Non-pigmented ciliary epithelial cell (primary cell): ENCODE data around the gene SPATA31D1.
"Not testable (repeated sequence)": the region's sequence is repeated elsewhere in the genome, so short reads cannot be mapped to it uniquely, and the experiment has no call there.

Experiments
- DNase-seq: peaks from one replicate; pipeline ENCODE4 v3.0.0-alpha.2; 2010; ENCODE audit warnings: low read depth

Gene SPATA31D1

GRCh38 chr9:81988472-81988871 lies at the start of gene SPATA31D1:
TSS of gene SPATA31D1 (plus strand) at chr9:81988772. CDS start at chr9:81988819, 47 bp downstream.
- not testable (repeated sequence) for DNase-seq

DNA sequence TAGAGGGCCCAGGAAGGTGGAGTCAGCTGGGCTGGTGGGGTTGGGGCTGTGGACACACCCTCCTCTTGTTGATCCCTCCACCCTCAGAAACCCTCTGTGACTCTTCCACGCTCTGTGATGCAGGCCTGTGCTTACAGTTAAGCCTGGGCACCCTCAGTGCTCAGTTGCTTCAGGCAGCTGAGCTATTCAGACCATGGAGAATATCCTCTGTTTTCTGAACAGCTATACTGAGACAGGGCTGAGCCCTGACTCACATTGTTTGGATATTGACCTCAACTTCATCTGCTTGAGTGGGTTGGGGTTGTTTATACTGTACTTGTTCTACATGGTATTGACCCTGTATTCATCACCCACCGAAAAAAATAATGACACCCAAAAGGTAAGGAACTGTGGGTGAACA lies 45.2 kb upstream of the SPATA31D1 start, which contains the start of gene SPATA31D3:
SPATA31D3 (plus strand) TSS at position 108 of the 400 bp plus-strand sequence; CDS start at position 194, 86 bp downstream.
- DNase-seq: not testable (repeated sequence)

DNA sequence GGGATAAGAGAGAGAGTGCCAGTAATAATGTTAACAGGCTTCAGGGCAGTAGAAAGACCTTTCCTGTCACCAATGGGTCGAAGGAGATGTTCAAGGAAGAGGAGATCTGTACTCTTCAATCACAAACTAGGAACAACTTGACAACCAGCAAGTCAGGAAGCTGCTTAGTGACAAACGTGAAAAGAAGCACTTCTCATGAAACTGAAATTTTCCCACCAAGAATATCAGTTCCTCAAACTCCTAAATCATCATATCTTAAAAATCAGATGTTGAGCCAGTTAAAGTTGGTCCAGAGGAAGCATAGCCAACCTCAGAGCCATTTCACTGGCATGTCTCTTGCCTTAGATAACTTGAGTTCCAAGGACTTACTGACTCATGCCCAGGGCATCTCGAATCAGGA lies 39.9 kb upstream of the SPATA31D1 start:
- not testable (repeated sequence) for DNase-seq

DNA sequence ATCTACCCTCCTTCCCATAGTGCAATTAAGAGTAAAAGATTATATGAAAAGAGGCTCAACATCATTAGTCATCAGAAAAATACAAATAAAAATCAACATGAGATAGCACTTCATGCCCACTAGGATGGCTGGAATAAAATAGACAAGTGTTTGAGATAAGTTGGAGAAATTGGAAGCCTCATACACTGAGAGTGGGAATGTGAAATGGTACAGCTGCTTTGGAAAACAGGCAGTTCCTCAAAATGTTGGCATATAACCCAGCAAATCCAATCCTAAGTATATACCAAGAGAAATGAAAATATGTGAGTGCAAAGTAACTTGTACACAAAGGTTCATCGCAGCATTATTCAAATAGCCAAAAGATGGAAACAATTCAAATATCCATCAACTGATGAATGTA lies 35.5 kb upstream of the SPATA31D1 start:
- DNase-seq: no peak

DNA sequence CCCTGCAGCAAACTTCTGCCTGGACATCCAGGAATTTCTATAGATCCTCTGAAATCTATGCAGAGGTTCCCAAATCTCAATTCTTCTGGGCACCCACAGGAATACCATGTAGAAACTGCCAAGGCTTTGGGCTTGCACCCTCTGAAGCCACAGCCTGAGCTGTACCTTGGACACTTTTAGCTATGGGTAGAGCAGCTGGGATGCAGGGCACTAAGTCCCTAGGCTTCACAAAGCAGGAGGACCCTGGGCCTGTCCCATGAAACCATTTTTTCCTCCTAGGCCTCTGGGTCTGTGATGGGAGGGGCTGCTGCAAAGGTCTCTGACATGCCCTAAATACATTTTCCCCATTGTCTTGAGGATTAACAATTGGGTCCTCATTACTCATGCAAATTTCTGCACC lies 32.9 kb upstream of the SPATA31D1 start:
- no peak for DNase-seq

DNA sequence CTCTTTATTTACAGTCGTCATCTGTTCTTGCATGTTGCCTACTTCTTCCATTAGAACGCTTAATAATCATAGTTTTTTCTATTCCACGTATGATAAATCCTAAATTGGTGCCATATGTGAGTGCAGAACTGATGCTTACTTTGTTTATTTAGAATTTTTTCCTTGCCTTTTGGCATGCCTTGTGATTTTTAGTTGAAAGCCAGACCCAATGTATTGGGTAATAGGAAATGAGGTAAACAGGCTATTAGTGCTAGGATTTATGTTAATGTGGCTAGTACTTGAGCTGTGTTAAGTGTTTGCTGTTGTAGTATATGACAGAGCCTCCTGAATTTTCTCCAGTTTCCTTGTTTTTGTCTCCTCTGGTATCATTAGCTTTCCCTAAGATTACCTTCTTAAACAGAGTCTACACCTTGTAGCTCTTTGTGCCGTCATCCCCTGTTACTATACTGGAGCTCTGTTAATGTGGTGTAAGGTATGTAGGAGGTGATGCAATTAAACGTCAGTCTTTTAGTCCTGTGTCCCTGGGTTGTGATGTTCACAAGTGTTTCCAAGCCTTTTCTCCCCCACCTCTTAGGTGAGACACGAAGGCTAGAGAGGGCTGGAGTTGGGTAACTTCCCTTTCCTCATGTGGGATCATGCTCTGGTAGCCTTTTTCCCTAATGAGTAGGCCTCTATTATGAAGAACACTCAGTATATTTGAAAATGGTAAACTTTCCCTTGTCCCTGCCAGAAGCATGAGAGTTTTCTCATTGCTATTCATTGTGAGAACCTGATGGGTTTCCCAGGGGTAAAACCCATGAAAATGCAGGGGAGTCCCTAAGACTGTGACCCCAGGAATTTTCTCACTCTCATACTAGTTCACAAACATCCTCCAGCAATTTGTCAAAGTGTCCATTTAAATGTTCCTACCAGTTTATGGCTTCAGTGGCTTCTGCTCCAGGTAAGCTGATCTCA lies 24.1 kb upstream of the SPATA31D1 start:
- no peak for DNase-seq

- no peak for DNase-seq
Measured at GRCh38 chr9:81968026-81968425, 20.5 kb upstream of the SPATA31D1 start.

DNA sequence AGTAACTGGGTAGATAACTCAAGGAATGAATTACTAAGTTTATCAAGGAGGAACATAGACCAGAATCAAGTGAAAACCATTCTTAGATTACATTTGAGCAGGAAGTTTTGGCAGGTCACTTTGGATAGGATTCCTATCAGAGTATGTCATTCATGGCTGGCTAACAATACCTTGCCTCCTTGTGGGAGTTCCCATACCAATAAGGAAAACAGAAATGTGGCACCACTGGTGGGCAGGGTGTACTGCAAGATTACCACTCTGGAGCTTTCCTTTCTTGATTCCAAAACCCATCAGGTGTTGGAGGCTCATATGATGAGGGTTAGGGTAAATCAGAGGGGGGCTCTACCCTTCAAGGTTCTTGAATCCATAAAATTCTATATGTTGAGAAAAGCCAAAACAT lies 18.6 kb upstream of the SPATA31D1 start:
- DNase-seq: no peak

GRCh38 chr9:81971727-81972126 lies 16.8 kb upstream of the SPATA31D1 start:
- DNase-seq: no peak

DNA sequence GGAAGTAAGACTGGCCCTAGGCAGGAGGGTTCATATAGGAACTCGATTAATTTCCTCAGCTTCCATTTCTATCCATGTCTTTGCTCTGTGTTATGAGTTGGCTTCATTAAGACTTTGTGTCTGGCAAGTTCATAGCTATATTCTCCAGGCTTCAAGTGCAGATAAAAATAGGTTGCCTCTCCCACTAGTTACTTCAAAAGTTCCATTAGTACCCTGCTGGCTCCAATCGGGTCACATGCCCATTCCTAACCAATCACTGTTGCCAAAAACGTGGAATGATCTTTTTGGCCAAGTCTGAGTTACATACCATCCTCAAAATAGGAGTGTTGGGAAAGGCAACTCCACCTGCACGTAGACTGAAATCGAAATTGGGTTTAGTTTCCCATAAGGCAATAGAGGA lies 13.8 kb upstream of the SPATA31D1 start:
- DNase-seq: no peak

GRCh38 chr9:81976351-81976750 lies 12.2 kb upstream of the SPATA31D1 start:
- no peak for DNase-seq

- DNase-seq: no peak
Measured at GRCh38 chr9:81979196-81979595, 9.4 kb upstream of the SPATA31D1 start.

DNA sequence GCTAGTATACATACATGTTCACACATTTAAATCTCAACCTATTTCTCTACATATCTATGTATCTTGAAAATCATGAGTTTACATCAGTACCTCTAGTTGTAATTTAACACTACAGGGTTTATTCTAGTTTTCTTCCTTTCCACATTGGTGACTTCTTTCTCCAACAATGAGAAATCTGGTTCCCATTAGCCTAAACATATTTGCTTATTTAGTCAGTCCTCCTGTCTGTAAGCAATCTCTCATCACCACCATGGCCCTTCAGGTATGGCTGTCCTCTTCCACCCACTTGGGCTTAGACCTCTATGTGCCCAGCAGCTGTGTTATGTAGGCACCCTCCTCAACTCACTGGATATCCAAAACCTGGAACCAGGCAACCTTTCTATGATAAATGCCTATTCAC lies 8.0 kb upstream of the SPATA31D1 start:
- DNase-seq: no peak

DNA sequence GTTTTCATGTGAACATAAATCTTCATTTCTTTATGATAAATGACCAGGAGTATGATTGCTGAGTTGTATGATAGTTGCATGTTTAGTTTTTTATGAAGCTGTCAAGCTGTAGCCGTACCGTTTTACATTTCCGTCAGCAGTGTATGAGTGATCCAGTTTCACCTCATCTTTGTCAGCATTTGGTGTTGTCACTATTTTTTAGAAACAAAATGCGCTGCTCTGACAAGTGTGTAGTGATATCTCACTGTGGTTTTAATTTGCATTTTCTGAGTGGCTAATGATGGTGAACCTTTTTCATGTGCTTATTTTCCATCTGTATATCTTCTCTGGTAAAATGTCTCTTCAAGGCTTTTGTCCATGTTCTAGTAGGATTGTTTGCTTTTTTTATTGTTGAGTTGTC lies 6.7 kb upstream of the SPATA31D1 start:
- no peak for DNase-seq

DNA sequence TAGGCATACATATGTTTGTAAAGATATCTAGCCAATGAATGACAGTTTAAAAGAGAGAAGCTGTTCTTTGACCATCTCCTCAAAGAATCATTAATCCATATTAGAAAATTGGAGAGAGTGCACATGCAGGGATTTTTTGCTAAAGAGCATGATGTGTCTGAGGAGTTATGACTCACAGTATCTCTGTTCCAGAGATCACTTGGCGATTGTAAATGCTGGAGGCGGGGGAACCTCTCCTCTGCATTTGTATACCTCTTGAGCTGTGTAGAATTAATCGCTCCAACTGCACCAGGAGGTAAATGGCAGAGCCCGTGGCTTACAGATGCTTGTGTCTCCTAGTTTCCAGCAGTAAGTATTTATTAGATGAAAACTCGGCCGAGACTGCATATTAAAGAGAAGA lies 3.6 kb upstream of the SPATA31D1 start:
- DNase-seq: no peak

GRCh38 chr9:81986051-81986450 lies 2.5 kb upstream of the SPATA31D1 start:
- DNase-seq: no peak

GRCh38 chr9:81989700-81990099 lies 1.1 kb downstream of the SPATA31D1 start:
- DNase-seq: no peak

GRCh38 chr9:81993656-81994055 lies 5.1 kb downstream of the SPATA31D1 start:
- DNase-seq: no peak

GRCh38 chr9:81999806-82000205 lies 11.2 kb downstream of the SPATA31D1 start:
- DNase-seq: no peak

DNA sequence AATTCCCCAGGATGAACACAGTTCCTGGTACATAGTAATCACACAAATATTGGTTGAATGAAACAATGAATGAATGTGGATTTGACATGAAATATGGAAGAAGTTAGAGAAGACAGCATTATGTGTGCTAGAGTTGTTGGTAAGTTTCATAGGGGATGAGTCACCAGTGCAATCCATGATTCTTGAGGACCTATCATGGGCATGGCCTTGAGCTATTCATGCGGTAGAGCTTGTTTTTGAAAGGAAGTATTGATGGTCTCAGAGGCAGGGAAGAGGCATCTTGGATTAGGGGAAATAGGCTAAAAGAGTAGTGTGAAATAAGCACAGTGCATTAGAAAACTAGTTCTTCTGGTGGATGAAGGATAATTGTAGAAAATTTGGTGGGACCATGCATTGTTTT lies 22.1 kb downstream of the SPATA31D1 start:
- DNase-seq: no peak

GRCh38 chr9:82011133-82011532 lies 22.6 kb downstream of the SPATA31D1 start:
- DNase-seq: no peak

- DNase-seq: no peak
Measured at GRCh38 chr9:82012276-82012675, 23.7 kb downstream of the SPATA31D1 start.

DNA sequence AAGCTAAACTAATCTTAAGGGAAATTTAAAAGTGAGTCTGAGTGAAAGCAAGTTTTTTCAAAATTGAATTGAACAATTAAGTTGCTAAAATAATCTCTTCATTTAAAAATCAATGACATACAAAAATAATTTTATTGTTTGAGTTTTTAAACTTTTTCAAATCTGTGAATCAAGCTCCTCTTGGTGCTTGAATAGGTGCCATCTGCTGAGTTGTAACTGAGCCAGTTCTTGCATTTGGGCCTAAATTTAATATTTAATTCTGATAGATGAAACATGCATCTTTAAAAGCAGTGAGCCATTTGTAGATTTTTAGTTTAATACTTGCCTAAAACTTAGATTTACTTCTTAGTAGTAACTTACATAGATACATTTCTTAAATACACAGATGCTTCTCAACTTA lies 31.8 kb downstream of the SPATA31D1 start:
- no peak for DNase-seq

DNA sequence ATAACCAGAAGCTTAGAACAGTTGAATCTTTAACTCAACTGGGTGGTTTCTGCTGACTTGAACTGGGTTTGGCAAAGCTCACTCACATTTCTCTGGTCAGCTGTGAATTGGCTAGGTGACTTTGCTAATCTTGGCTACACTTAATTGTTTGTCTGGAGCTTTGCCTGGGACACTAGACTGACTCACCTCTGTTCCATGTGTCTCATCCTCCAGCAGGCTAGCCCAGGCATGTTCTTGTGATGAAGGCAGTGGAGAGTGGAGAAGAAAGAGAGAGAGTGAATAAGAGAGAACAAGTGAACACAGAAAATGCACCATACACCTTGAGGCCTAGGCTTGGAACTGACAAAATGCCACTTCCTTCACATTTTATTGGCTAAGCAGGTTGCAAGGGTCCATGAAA lies 32.6 kb downstream of the SPATA31D1 start:
- peak; percentile 97 for DNase-seq
